ENCODE results near the gene ZNF565.
"Not testable (repeated sequence)": the region's sequence is repeated elsewhere in the genome, so short reads cannot be mapped to it uniquely, and the experiment has no call there.

Gene ZNF565

DNA sequence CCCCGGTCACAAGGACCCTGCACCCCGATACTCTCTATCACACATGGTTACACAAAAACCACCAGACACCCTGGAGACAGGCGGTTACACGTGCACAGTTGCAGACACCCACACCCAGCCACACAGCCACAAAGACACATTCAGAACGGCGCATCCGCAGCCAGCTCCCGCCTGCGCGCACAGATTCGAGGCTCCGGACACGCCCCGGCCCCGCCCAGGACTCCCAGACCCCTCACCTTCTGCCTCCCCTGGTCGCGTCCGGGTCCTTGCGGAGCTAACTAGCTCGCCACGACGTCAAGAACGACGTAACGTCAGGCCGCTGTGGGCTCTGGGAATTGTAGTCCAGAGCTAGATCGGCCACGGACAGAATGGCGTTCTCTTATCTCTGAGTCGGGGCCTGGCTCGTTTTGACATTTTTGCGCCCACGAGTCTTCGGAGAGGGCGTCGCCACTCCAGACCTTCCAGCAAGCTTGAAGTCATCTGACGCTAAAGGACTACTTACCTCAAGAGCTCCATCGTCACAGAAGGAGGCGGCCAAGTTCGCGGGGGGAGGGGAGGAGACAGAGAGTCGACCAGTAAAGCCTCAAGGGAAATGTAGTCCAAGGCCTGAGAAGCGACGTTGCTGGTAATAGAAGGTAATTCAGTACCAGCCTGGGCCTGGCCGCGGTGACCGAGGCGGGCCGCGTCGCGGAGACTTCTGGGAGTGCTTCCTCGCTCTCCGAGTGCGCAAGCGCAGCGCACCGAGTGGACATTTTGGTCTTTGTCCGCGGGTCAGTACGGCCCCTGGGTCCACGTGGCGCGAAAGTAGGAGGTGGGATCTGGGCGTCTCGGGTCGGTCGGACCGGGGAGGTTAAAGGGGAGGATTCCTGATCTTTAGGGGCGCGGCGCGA lies at the start of gene ZNF565, which contains the start of gene ZNF146:
Gene ZNF565, minus strand, starts transcription at position 280 of the 890 bp plus-strand sequence. CDS start 12,680 bp downstream, outside the sequence.
Gene ZNF146, plus strand, starts transcription at position 721 of the 890 bp plus-strand sequence. CDS start 21,335 bp downstream, outside the sequence.
- peak; percentile 99 for DNase-seq

DNA sequence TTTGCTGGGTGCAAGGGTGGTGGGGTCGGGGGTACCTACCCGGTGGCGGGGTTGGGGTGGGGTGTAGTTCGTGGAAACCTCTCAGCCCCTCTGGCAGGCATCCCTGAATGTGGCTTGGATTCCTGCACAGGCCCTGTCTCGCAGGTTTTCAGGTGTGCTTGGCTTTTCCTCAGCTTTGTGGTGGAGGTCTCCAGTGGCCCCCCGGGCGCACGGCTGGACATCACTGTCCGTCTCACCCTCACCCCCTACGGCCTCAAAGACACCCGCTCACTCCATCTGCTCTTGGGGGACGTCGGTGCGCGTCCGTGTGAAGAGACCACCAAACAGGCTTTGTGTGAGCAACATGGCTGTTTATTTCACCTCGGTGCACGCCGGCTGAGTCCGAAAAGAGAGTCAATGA lies 44.7 kb upstream of the ZNF565 start:
- no peak for DNase-seq

DNA sequence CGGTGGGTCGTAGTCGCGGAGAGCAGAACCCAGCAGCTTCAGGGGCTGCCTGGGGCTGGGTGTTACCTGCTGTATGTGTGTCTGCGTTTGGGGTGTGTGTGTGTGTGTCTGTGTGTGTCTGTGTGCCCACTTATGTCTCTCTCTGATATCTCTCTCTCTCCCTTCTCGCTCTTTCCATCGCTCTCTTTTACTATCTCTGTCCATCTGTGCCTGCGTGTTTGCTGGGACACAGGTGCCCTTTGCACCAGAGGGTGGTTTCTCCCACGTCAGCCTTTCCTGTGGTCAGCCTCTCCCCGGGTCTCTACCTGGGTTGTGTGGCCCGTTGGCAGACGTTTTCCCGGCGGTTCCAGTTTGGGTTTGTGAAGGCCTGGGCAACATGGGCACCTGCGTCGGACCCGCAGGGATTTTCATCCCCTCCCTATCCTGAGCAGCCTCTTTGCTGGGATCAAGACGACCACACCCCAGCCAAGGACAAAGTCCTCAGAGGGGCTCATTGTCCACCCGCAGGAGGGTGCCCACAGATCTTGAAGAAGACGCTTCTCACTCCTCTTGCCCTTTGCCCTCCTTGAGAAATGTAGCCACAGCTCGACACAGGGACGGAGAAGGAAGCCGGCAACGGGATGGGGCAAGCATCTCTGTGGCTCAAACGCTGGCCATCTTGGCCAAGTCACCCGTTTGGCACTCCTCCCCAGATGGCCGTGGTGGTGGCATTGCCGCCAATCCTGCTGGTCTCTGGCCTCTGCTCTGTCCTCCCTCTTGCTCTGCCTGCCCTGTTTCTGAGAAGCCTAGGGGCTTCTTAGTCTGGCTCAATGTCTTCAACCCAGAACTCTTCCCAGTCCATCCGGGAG lies 43.8 kb upstream of the ZNF565 start:
- no peak for DNase-seq

DNA sequence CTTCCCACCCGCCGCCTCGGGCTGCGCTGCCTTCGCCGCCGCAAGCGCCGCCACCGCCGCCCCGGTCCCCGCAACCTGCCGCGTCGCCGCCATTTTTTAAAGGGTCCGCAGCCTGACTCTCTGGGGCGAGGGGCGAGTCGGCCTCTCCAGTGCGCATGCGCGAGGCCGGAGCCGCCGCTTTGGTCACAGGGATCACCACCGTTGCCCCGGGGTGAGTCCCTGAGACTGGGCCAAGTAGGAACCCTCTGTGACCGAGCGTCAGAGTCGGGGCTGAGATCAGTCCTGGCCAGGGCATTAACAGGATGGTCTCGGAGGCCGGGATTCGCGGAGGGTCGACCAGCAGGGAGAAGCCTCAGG lies 43.0 kb upstream of the ZNF565 start:
- no peak for DNase-seq

DNA sequence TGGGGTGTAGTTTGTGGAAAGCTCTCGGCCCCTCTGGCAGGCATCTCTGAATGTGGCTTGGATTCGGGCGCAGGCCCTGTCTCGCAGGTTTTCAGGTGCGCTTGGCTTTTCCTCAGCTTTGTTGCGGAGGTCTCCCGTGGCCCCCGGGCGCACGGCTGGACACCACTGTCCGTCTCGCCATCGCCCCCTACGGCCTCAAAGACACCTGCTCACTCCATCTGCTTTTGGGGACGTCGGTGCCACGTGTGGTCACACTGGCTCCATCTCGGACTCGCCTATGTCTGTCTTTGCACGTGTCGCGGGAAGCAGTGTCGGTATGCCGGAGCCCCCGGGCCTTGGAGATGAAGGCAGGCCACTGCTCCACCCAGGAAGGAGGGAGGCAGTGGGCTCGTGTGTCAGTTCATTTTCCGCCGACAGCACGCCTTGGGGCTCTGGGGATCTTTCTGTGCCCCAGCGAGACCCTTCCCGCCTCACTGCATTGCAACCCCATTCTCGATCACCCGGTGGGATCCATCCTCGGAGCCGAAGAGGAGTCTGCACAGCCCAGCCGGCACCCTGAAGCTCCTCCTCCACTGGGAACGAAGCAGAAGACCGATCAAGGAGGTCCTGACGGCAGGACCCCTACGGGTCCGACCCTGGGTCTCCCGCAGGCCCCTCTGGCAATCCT lies 42.5 kb upstream of the ZNF565 start:
- DNase-seq, result no peak

DNA sequence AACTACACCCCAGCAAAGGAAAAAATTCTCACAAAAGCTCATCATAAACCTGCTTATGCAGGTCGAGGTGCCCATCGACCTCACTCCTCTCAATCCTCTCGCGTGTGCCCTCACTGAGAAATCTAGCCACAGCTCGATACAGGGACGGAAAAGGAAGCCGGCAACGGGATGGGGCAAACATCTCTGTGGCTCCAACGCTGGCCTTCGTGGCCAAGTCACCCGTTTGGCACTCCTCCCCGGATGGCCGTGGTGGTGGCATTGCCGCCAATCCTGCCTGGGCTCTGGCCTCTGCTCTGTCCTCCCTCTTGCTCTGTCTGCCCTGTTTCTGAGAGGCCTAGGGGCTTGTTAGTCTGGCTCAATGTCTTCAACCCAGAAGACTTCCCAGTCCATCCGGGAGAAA lies 41.6 kb upstream of the ZNF565 start:
- DNase-seq, result no peak

DNA sequence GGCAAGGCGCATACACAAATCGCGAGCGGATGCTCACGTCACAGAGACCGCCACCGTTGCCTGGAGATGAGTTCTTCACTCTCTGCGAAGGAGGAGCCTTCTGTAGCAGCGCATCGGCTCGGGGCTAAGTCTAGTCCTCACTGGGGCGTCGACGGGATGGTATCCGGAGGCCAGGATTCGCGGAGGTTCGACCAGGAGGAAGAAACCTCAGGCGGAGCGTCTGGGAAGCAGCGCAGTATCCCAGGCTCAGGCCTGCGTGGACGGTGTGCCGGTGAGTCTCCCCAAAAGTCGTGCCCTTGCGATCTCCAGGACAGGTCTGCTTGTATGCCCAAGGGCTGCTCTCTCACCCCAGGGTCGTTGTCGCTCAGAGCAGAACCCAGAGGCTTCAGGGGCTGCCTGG lies 40.9 kb upstream of the ZNF565 start:
- DNase-seq, result no peak

DNA sequence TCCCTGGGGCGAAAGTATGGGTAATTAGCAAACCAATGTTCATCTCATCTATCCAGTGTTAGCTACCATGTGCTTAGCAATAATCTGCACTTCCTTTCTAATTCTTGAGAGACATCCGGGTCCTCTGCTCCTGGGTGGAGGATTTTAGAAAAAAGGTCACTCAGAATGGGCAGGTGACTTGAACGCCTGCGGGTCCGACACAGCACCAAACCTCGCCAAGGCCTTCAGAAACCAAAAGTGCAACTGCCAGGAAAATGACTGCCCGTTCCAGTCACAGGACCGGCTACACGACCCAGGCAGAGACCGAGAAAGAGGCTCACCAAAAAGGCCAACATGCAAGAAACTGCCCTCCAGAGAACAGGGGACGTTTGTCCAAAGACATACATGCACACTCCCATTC lies 40.4 kb upstream of the ZNF565 start:
- no peak for DNase-seq

DNA sequence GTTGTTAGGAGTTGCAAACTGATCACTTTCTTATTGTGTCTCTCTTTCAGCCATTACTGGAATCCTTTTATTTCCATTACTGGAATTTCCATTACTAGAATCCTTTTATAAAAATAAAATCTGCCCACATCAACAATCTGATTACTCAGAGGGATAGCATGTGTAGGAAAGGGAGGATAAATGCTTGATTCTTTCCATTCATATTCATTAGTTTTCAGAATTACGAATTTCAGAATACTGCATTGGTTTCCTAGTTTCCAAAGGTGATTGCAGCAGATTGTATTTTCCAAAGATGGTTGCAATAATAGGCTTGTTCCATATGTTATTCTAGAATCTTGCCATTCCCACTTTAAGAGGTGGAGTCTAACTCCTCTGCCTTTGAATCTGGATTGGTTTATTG lies 37.6 kb upstream of the ZNF565 start:
- no peak for DNase-seq

DNA sequence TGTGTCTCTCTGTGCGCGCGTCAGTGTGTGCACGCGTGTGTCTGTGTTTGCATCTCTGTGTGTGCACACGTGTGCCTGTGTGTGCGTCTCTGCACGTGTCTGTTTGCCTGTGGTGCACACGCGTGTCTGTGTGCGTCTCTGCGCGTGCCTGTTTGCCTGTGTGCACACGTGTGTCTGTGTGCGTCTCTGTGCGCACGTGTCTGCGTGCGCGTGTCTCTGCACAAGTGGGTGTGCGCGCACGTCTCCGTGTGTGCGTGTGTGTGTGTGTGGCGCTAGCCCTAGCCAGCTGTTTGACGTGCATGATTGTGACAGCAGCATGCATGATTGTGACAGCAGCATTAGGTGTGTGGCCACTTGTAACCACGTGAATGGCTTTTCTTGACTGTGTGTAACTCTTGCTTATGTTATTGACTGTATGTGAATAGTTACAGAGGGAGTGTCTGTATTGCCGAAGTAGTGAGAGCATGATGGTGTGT lies 31.6 kb upstream of the ZNF565 start:
- DNase-seq, result no peak

DNA sequence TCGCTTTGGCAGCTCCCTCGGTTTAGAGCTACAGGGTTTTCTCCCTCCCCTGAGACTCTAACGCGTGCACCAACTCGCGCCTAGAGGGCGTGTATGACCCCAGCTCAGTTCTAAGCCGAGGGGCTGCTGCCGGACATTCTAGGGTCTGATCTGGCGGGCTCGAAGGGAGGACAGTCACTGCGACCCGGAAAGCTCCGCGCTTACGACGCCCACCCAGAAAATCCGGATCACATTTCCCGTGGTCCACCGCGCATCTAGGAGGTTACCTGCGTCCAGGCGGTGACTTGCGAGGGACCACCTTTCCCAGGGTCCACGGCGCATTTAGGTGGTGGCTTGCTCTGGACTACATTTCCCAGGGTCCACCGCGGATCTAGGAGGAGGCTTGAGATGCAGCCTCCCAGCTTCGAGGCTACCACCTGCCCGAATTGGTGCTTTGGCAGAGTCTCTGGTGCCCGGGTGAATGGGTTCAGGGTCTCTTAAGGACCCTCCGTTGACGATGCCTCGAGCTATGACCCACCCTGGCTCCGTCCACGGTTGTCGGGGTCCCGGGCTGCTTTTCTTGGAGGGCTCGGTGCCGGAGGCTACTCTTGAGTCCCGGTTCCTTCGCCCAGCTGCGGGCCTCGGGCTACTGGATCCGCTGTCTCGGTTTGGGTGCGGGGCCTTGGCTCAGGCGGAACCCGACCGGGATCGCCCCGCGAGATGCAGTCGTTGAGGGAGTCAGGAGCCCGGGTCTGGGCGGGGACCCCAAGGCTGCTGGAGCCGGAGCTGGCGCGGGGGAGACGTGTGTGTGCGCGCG lies 30.9 kb upstream of the ZNF565 start:
- DNase-seq, result no peak

DNA sequence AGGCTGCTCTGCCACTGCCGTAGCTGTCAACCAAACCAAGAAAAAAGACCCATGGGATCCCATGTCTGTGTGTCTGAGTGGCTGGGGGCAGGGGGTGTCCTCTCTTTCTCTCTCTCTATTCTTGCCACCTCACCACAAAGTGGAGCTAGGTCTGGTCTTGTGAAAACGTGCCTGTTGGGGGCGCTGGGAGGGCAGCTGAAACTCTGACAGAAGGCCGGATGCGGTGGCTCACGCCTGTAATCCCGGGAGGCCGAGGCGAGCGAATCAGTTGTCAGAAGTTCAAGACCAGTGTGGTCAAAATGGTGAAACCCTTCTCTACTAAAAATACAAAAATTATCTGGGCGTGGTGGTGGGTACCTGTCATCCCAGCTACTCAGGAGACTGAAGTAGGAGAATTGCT lies 29.6 kb upstream of the ZNF565 start:
- no peak for DNase-seq

DNA sequence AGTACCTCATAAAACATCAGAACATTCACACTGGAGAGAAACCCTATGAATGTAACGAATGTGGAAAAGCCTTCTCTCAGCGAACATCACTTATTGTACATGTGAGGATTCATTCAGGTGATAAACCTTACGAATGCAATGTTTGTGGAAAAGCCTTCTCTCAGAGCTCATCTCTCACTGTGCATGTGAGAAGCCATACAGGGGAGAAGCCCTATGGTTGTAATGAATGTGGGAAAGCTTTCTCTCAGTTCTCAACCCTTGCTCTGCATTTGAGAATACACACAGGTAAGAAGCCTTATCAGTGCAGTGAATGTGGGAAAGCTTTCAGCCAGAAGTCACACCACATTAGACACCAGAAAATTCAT lies 22.5 kb upstream of the ZNF565 start:
- DNase-seq, result no peak

DNA sequence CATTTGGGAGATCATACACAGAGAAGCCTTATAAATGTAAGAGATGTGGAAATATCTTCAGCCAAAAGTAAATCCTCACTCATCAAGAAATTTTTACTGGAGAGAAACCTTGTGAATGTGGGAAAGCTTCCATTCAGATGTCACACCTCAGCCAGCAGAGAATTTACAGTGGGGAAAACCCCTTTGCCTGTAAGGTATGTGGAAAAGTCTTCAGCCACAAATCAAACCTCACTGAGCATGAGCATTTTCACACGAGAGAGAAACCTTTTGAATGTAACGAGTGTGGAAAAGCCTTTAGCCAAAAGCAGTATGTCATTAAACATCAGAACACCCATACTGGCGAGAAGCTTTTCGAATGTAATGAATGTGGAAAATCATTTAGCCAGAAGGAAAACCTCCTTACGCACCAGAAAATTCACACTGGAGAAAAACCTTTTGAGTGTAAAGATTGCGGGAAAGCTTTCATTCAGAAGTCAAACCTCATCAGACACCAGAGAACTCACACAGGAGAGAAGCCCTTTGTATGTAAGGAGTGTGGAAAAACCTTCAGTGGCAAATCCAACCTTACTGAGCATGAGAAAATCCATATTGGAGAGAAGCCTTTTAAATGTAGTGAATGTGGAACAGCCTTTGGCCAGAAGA lies 22.0 kb upstream of the ZNF565 start:
- no peak for DNase-seq

DNA sequence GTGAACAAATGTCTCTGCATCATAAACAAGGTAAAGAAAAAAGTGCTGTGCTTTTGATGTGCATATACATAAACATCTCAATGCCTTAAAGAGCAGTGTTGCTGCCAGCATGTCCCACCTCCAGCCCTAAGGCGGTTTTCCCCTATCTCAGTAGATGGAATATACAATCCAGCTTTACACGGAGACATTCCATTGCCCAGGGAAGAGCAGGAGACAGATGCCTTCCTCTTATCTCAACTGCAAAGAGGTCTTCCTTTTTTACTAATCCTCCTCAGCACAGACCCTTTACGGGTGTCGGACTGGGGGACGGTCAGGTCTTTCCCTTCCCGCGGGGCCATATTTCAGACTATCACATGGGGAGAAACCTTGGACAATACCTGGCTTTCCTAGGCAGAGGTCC lies 19.2 kb upstream of the ZNF565 start:
- DNase-seq, result not testable (repeated sequence)

DNA sequence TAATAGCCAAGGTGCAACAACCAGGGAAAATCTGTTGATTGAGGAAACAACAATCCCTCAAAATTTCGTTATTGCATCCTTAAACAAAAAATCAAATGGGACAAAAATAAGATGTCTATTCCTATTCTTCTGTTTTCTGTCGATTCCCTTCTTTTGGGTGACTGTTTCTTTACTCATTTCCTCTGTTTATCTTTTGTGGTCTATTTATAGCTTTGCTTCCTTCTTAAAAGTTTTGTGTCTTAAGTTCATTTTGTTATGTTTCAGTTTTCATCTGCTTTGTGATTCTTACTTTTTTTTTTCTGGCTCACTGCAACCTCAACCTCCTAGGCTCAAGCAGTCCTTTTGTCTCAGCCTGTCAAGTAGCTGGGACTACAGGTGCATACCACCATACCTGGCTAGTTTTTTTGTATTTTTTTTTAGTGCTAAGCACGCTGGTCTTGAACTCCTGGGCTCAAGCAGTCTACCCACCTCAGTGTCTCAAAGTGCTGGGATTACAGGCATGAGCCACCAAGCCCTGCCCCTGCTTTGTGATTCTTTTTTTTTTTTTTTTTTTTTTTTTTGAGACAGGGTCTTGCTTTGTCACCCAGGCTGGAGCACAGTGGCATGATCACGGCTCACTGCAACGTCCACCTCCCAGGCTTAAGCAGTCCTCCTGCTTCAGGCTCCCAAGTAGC lies 10.9 kb upstream of the ZNF565 start:
- peak; percentile 88 for DNase-seq

DNA sequence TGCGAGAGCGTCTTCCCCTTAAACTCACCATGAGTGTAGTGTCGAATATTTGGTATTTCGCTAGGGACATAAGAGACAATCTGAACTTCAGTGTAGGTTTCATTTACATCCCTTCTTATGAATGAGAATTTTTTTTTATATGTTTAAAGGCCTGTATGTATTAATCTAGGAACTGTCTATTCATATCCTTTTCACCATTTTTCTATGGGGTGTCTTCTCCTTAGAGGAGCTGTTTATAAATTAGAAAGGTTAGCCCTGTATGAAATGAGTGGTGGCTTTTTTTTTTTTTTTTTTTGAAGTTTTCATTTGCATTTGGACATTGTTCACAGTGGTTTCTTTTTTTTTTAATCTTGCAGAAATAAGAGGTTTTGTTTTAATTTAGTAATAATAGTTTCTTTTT lies 8.0 kb upstream of the ZNF565 start:
- no peak for DNase-seq

DNA sequence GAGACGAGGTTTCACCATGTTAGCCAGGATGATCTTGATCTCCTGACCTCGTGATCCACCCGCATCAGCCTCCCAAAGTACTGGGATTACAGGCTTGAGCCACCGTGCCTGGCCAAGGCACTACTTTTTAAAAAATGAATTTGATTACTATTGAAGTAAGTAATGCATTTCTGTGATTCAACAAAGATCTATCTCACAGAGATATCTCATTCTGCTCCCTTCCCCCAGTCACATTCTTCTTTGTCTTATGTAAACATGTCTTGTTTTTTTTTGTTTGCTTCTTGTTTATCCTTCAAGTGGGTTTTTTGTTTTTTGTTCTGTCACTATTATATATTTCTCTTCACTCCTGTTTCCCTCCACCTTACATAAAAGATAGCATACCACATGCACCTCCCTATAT lies 7.0 kb upstream of the ZNF565 start:
- DNase-seq, result no peak

DNA sequence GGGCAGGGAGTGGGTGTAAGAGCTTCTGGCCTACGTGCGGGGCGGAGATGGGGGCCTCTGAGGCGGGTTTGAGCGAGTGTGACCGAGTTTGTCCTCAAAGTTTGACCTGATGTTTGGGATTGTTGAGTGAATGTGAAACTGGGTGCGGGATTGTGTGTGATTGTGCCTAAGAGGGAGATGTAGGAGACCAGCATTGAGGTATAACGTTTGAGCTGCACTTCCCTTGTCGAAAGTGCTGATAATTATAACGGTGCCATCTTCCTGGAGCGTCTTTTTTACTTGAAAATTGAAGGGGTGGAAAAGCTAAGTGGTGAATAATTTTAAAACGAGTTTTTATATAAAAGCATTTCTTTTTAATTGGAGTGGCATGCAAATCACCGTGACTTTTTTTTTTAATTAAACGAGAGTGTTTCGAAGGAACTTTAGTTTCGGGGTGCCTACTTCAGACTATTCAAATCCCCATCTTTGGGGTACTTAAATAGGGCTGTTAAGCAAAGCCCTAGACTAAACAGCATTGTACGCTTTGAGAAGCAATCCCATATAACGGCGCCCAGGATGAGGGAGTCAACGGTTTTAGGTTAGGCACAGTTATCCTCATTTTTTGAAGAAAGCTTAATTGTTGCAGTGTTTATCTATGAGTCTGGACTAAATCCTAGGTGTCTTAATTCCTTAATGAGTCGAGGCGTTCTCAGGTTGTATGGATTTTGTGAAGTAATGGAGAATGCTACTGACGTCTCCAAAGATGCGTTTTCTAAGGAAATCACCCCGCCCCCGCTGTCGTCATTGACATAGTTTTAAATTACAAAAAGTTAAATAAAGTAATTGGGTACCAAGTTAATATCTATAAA lies 1.0 kb upstream of the ZNF565 start:
- peak; percentile 24 for DNase-seq

DNA sequence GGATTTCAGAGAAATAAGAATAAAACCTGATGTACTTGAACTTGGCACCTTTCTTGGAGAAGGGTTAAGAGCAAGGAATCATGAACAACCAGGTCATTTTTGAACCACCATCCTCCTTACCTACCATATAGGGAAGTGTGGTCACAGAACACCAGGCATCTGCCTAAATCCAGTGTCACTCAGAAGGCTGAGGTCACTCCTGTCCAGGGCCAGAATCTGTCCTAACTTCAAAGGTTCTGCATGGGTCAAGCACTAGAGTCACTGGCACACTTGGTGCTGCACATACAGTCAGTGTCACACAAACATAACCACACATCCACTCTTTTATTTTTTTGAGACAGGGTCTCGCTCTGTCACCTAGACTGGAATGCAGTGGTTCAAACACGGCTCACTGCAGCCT lies 1.6 kb downstream of the ZNF565 start:
- DNase-seq, result no peak

All from HCEC 1CT (cell line).